HCT116 (cell line): Measurements from ENCODE around the gene HIVEP2.

Experiments
- CBX3 ChIP-seq: IDR thresholded peaks from 2 replicates; pipeline ENCODE4 v1.6.1; 2012; ENCODE audit warnings: low read depth
- CEBPB ChIP-seq: IDR thresholded peaks from 2 replicates; pipeline ENCODE4 v1.6.1; 2012; ENCODE audit warnings: low read depth
- CTCF ChIP-seq, 3 experiments: fragments of 200-600 bp in 1 of 3; sonication (generic) in 1 of 3; IDR thresholded peaks in 2 of 3; conservative IDR thresholded peaks in 1 of 3; 2 replicates each; pipeline ENCODE4 v1.5.1; 2012 to 2017; ENCODE audit warnings: low read depth in 2 of 3, low read length in 2 of 3, antibody characterized with exemption in 1 of 3, borderline replicate concordance in 1 of 3, control low read depth in 1 of 3, mild to moderate bottlenecking in 1 of 3, mixed read lengths in 1 of 3, mixed run types in 1 of 3, moderate library complexity in 1 of 3; ENCODE audit not compliant: insufficient read depth in 1 of 3
- EZH2 ChIP-seq: fragments of 200-600 bp; sonication (generic); IDR thresholded peaks from 2 replicates; pipeline ENCODE4 v1.6.1; 2017; ENCODE audit warnings: antibody characterized with exemption, mixed run types
- EZH2phosphoT487 ChIP-seq: fragments of 200-600 bp; IDR thresholded peaks from 2 replicates; pipeline ENCODE4 v1.6.1; 2018; ENCODE audit warnings: antibody characterized with exemption, borderline replicate concordance
- FOSL1 ChIP-seq: IDR thresholded peaks from 2 replicates; pipeline ENCODE4 v1.6.1; 2012; ENCODE audit warnings: low read depth
- JUND ChIP-seq: IDR thresholded peaks from 2 replicates; pipeline ENCODE4 v1.6.1; 2012
- MAX ChIP-seq: IDR thresholded peaks from 2 replicates; pipeline ENCODE4 v1.6.1; 2012
- POLR2A ChIP-seq: IDR thresholded peaks from 2 replicates; pipeline ENCODE4 v1.7.0; 2011; ENCODE audit warnings: borderline replicate concordance; ENCODE audit not compliant: insufficient read depth, insufficient read length; ENCODE audit errors: extremely low read depth
- POLR2AphosphoS5 ChIP-seq: IDR thresholded peaks from 2 replicates; pipeline ENCODE4 v1.6.1; 2011; ENCODE audit warnings: mild to moderate bottlenecking, low read depth, low read length, moderate library complexity
- SIN3A ChIP-seq: IDR thresholded peaks from 2 replicates; pipeline ENCODE4 v1.6.1; 2012; ENCODE audit warnings: low read depth
- SP1 ChIP-seq: IDR thresholded peaks from 2 replicates; pipeline ENCODE4 v1.6.1; 2012; ENCODE audit warnings: low read depth
- SRF ChIP-seq: IDR thresholded peaks from 2 replicates; pipeline ENCODE4 v1.6.1; 2012; ENCODE audit warnings: low read depth

DNA sequence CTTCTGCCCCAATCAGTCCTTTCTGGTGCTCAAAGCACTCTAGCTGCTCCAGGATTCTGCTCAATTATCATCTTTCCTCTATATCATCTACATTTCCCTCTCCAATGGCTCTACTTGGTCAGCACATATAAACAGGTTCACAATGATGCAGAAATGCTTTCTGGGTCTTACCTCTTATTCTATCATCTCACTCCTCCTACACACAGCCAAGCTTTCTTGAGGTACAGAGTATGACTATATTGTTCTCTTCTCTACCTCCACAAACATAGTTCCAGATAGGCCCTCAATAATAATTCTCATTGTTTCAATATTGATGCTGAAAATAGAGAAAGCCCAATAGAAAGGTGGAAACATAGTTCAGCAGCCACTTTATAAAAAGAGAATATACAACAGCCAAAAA is 48.2 kb downstream of the HIVEP2 start:
- no peak for TF ChIP-seq EZH2
- no peak for TF ChIP-seq CTCF (IDR thresholded peaks at IDR 0.05 in 2 of 3, conservative IDR thresholded peaks at IDR 0.05 in 1 of 3; ENCODE audit: borderline replicate concordance in 1 of 3, insufficient read depth in 1 of 3, low read depth in 2 of 3, low read length in 2 of 3)
- no peak for TF ChIP-seq SRF
- no peak for TF ChIP-seq FOSL1
- no peak for TF ChIP-seq CBX3
- no peak for TF ChIP-seq POLR2A
- no peak for TF ChIP-seq JUND
- TF ChIP-seq MAX: no peak
- TF ChIP-seq SP1: no peak
- TF ChIP-seq EZH2phosphoT487: no peak
- no peak for TF ChIP-seq CEBPB
- no peak for TF ChIP-seq SIN3A
- TF ChIP-seq POLR2AphosphoS5: no peak
